NCI-H1105 (cell line): Measurements from ENCODE around the gene MDP1.

Source experiments
- DNase-seq: peaks from one replicate; lab custom pipeline; 2025; lab: John Stamatoyannopoulos, UW

The MDP1 gene

DNA sequence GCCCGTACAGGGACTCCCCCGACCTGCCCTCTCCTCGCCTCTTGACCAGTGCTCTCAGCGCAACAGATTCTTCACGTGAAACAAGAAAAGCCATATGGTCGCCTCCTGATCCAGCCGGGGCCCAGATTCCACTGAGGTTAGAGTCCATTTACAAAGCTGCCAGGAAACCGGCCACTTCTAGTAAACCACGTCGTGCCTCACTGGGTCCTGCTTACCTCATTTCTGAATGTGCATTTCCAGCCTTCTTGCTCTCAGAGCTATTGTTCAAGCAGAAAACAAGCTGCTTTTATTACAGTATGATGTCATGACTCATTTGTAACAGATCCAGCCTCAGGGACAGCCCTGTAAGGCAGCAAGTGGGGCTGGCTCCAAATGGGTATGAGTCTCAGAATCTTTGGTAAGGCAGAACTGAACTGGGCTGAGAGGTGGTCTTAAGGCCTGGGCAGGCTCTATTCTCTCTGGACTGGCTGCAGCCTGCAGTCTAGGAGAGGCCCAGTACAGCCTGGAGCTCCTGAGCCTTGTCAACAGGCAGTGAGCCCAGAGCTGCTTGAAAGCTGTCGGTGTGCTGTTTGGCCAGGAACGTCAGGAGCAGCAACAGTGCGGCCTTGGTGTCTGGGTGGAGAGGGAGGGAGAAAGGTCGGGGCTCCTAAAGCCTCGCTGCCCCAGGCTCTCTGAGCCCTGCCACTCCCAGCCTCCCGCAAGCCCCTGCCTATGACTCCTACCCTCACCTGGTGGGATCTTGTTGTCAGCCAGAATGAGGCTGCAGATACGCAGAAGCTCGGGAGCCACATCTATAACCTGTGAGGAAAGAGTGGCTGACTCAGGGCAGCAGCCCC, 35.7 kb downstream of the MDP1 start:
- DNase-seq, result no peak

DNA sequence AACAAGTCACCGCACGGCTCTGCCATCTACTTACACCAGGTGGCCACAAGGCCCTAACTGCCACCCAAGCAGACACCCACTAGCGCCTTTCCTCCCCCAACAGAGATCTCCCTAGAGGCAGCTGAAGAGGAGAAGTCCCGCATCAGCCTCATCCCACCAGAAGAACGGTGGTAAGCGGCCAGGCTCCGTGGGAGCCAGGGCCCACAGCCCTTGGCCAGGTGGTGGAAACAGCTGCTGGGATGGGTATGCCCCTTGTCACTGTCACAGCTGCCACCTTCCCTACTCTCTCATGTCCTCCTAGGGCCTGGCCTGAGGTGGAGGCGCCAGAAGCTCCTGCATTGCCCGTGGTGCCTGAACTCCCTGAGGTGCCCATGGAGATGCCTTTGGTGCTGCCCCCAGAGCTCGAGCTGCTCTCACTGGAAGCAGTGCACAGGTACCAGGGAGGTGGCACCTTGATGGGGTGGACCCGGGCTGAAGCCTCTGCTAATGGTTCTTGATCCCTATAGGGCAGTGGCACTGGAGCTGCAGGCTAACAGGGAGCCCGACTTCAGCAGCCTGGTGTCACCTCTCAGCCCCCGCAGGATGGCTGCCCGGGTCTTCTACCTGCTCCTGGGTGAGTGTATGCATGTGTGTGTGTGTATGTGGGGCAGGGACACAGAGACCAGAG, 36.4 kb downstream of the MDP1 start:
- DNase-seq, result no peak

DNA sequence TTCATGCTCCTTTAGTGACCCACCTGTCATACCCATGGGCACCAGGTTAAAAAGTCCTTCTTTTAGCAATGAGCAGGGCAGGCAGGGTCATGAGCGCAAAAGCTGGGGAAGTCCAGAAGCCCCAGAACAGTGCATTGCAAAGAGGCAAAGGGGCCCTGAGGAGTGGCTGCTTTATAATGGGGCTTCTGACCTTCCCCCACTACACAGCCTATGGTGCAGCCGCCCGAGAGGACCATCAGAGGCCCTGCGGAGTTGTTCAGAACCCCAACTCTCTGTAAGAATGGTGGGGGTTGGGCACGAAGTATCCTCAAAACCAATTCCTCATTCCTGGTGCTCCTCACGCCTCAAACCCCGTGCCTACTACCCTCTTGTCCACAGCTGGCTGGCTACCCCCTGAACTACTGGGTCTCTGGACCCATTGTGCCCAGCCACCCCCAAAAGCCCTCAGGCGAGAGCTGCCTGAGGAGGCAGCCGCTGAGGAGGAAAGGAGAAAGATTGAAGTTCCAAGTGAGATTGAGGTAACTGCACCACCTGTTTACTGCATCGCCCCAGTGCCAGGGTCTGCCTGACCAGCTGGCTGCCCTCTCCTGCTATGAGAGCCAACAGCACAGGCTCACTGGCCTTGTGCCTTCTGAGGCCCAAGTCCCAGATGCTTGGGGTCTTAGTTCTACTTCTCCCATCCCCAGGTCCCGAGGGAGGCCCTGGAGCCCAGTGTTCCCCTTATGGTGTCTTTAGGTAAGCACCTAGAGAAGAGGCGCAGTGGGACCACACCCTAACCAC, 37.3 kb downstream of the MDP1 start:
- DNase-seq, result no peak

DNA sequence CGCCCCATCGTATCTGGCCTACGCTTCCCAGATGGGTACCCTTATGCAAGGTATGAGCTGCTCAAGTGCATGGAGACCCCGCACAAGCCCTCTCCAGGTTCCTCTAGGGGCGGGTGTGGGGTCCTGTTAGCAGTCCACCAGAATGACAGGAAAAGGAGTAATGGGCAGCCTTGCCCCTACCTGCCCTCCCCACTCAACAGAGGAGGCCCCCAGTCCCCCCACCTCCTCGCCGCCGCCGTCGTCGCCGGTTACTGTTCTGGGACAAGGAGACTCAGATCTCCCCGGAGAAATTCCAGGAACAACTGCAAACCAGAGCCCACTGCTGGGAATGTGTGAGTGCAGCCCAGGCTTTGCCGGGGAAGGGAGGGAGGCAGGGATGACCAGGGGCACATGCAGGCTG, 38.0 kb downstream of the MDP1 start:
- DNase-seq, result no peak

DNA sequence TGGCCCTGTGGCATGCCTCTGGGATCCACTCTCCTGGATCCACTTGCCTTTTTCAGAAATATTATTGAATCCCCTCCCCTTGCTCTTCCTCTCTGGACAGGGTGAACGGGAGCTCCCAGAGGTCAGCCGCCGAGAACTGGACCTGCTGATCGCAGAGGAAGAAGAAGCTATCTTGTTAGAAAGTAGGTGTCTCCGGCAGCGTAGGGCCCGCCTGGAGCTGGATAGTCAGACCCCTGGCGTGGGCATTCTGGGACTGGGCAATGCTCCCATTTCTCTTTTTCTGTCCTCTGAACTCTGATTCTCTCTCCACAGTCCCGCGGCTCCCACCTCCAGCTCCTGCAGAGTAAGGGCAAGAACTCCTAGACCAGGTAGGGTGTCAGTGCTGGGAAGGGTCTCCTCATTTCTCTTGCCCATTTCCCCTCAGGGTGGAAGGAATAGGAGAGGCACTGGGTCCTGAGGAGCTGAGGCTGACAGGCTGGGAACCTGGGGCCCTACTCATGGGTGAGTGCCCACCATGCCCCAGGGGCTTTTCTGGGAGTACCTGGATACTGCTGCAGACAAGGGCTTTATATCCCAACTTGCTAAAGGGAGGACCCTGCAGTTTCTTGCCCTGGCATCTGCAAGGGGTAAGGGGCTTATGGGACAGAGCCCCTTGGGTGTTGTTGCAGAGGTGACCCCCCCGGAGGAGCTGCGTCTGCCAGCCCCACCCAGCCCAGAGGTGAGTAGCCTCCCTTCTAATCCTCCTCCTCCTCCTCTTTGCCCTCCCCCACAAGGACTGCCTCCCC, 38.6 kb downstream of the MDP1 start:
- no peak for DNase-seq

DNA sequence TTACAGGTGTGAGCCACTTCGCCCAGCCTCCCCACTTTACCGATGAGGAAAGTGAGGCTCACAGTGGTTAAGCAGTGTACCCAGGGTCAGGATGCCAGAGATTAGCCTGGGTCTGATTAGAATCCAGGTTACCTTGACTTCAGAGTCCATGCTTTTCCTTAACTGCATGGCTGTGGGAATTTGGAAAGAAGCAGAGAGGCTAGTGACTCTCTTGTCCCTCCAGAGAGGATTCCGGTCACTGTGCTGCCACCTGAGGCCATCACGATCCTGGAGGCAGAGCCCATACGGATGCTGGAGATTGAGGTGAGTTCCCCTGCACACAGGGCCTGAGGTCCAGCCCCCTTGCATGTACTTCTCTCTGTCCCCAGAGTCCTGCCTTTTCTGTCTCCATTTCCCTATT, 39.3 kb downstream of the MDP1 start:
- DNase-seq, result no peak

DNA sequence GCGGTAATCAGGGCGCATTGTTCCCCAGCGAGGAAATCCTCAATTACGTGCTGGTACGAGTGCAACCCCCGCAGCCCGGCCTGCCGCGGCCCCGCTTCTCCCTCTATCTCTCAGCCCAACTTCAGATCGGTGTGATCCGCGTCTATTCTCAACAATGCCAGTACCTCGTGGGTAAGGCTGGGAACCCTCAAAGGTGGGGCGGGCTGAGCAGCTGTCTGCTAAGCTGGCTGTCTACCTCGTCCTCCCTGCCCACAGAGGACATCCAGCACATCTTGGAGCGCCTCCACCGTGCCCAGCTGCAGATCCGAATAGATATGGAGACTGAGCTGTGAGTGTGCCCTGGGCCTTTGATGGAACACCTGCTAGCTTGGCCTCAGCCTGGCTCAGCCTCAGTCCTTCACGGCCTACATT, 43.0 kb downstream of the MDP1 start:
- DNase-seq, result no peak

DNA sequence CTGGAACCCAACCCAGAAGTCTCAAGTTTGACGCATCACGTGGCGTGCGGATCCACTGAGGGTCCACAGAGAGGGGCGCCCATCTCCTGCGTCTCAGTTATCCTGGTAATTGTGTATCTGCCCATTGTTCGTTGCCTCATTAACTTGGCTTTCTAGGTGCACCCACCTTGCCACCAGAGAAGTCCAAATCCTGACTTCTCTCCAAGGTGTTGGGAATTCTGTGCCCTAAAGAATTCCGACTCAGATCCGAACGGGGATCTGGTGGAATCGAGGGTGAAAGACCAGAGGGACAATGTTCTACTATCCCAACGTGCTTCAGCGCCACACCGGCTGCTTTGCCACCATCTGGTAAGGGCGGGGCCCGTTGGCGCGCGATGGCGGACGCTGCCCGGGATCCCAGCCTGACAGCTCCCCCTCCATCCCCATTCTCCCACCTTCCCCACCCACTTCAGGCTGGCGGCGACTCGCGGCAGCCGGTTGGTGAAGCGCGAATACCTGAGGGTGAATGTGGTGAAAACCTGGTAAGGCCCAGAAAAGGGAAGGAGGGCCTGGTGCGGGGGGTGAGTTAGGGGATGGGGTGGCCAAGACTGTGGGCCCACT, 43.5 kb downstream of the MDP1 start:
- DNase-seq, result peak; percentile 3

DNA sequence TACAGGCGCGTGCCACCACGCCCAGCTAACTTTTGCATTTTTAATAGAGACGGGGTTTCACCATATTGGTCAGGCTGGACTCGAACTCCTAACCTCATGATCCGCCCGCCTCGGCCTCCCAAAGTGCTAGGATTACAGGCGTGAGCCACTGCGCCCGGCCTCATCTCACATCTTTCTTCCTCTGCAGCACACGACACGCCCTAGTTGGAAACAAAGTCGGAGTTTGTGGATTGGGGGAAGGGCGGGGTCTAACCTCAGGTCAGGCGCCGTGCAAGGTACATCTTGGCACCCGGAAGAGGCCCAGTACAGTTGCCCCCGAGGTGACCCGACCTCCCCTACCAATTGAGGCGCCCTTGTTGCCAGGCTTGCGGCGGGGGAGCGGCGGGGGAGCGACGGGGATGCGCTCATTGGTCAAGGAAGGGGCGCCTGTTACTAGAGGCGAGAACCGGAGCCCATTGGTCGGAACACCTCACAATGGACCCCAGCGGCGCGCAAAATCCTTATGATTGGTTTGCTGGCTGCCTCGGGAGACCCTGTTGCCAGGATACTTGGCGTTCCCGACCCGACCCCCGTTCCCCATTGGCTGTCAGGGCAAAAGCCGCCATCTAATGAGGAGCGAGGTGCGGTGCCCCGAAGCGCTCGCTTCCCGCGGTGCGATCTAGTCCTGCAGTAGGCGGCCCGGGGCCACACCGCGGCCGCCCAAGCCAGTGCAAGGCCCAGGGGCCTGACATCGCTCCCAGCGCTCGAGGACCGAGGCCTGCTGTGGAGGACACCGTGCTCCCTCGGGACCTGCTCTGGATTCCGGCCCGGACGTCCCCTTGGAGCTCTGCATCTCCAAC, 44.2 kb downstream of the MDP1 start, which contains the start of gene REC8:
Gene REC8, plus strand, starts transcription at position 659 of the 839 bp plus-strand sequence. CDS start 473 bp downstream, outside the sequence.
- peak; percentile 99 for DNase-seq

DNA sequence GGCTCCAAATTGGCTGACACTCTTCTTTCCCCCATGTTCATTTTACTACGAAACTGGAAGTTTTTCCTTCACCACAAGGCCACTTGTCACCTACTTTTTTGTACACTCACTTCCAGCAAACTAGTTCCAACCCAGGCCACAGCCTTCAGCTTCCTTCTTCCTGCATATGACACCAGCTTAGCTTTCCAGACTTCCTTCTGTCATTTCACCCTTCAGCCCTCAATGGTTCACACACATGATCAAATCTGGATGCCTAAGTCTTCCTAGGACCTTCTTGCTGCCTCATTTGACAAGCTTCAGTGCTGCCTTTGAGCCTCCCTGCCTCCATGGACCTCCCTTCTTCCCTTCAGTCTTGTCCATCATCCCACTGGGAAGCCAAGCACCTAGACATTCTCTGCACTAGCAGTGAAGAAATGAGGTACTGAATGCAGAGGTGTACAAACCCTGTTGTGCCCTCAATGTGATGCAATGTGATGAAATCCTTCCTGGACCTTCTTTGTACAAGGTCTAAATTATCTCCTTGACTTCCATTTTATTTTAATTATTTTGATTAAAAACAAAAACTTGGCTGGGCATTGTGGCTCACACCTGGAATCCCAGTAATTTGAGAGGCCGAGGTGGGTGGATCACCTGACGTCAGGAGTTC, 48.3 kb downstream of the MDP1 start:
- DNase-seq, result no peak

DNA sequence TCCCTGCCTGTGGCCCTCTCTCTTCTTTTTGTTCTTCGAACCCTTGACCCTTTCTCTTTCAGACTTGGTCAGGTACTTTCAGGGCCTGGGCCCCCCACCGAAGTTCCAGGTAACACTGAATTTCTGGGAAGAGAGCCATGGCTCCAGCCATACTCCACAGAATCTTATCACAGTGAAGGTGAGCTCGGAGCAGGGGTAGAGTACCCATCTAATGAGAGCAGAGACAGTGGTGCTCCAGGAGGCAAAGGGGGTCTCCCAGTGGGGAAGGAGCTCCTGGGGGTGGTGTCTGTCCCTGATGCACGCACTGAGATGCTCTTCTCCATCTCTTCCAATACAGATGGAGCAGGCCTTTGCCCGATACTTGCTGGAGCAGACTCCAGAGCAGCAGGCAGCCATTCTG, 50.1 kb downstream of the MDP1 start:
- DNase-seq, result no peak

DNA sequence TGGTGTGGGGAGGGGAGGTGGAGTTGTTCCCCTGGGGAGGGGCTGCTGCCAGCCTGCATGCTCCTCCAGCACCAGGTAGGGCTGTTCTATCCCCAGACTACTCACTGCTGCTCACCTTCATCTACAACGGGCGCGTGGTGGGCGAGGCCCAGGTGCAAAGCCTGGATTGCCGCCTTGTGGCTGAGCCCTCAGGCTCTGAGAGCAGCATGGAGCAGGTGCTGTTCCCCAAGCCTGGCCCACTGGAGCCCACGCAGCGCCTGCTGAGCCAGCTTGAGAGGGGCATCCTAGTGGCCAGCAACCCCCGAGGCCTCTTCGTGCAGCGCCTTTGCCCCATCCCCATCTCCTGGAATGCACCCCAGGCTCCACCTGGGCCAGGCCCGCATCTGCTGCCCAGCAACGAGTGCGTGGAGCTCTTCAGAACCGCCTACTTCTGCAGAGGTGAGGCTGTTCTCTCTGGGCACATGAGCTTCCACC, 51.3 kb downstream of the MDP1 start:
- DNase-seq, result no peak
